ENCODE results near the gene MRPS6. TPM values are rescaled to one million over a fixed set of nuclear protein-coding genes. Genes with fewer than 3 reads are reported as not detected.

MRPS6 gene
- total RNA-seq, 1 experiment from 2014 or later = 55.1 TPM

- Histone ChIP-seq H3K36me3 (ENCODE audit: control insufficient read depth in 1 of 2, insufficient read depth in 2 of 2, low read length in 2 of 2) (no peaks in the 10 kb centered on the region), H4K20me1 (ENCODE audit: insufficient read depth) (no peaks in the 10 kb centered on the region), H3K27ac (ENCODE audit: low read depth, low read length) (no peak overlapping the region), H3K4me3 (replicated peaks in 1 of 2; ENCODE audit: low read depth in 1 of 2, low read length in 2 of 2) (no peak overlapping the region), H3K4me2 (ENCODE audit: low read length) (no peak overlapping the region), H3K27me3 (ENCODE audit: insufficient read depth, low read length) (no peaks in the 10 kb centered on the region), H3K9me3 (ENCODE audit: control insufficient read depth in 1 of 2, insufficient read depth in 1 of 2, low read depth in 1 of 2, low read length in 2 of 2) (no peaks in the 10 kb centered on the region), H3K4me1 (ENCODE audit: control insufficient read depth in 1 of 2, insufficient read depth in 2 of 2, low read length in 2 of 2) (no peaks in the 10 kb centered on the region), H3K9me2 (ENCODE audit: insufficient read depth) (no peaks in the 10 kb centered on the region), H3K9ac (ENCODE audit: low read length) (no peak overlapping the region), H3K79me2 (ENCODE audit: insufficient read depth, low read length) (no peaks in the 10 kb centered on the region), H2AFZ (ENCODE audit: low read depth, low read length, poor library complexity, severe bottlenecking) (no peak overlapping the region)
- BruUV-seq (replicated peaks) = no TSS peak
- POLR2A ChIA-PET = no interaction called here
- no peak for TF ChIP-seq JUND (IDR thresholded peaks at IDR 0.05)
- TF ChIP-seq ATF3 (IDR thresholded peaks at IDR 0.05) = no peak
- TF ChIP-seq SIN3A (IDR thresholded peaks at IDR 0.05; ENCODE audit: low read depth) = no peak
- no peak for TF ChIP-seq POLR2A (IDR thresholded peaks at IDR 0.05; ENCODE audit: borderline replicate concordance, extremely low read depth, insufficient read depth, insufficient read length)
- no peak for TF ChIP-seq ZBTB33 (IDR thresholded peaks at IDR 0.05; ENCODE audit: extremely low read depth, insufficient replicate concordance, low read length)
- no peak for TF ChIP-seq ELF1 (IDR thresholded peaks at IDR 0.05; ENCODE audit: borderline replicate concordance, low read depth)
- TF ChIP-seq RAD21 (IDR thresholded peaks at IDR 0.05; ENCODE audit: low read depth) = no peak
- TF ChIP-seq SRF (IDR thresholded peaks at IDR 0.05; ENCODE audit: low read depth) = no peak
- no peak for TF ChIP-seq ZNF274 (IDR thresholded peaks at IDR 0.05; ENCODE audit: low read depth, low read length)
- no peak for TF ChIP-seq FOSL1 (IDR thresholded peaks at IDR 0.05; ENCODE audit: low read depth)
- no peak for TF ChIP-seq EZH2 (IDR thresholded peaks at IDR 0.05)
- no peak for TF ChIP-seq POLR2AphosphoS5 (IDR thresholded peaks at IDR 0.05; ENCODE audit: low read depth, low read length)
- intact Hi-C loops (cut with micrococcal nuclease) = no loop called here
- no peak for ATAC-seq
- CTCF ChIA-PET = no interaction called here
- RAD21 ChIA-PET (ENCODE audit: low non-redundant PET in 1 of 2, low total read pairs in 2 of 2, uncharacterized antibody in 2 of 2, unreplicated experiment in 2 of 2) = no interaction called here
- no peak for DNase-seq (ENCODE audit: low read depth, low spot score)
These were observed 30.0 kb upstream of the MRPS6 start for GRCh38 chr21:34043333-34043732.
